Femur (tissue), 1 donor: ENCODE results near the gene CEP120.
"Not testable (repeated sequence)": the region's sequence is repeated elsewhere in the genome, so short reads cannot be mapped to it uniquely, and the experiment has no call there.

Experiments used
- DNase-seq: peaks from one replicate; pipeline ENCODE4 v3.0.0-alpha.2; 2017

The CEP120 gene

DNA sequence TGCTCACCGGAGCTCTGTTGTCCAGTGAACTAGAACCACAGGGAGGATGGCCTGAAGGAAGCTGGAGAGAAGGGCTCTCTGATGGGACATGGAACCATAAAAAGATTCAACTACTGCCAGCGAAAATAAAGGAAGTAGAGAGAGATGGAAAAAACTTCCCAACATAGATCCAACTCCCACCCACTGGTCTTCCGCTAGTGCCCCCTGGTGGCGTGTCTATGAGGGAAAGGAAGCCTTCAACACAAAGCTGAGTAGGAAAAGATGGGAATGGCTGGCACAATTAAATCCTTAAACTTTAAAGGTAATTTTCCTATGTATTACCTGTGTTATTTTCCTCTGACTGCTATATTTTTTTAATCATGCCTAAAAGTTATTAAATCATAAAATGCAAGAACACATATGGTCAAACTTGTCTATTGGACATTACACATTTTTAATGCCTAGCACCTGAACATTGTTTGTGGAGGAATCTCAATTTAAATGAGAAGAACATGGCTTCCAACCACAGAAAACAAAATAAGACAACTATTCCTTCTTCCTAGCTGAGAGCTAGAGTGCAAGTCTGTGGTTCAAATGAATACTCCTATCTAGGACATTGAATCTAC lies 51.5 kb downstream of the CEP120 start:
- no peak for DNase-seq

DNA sequence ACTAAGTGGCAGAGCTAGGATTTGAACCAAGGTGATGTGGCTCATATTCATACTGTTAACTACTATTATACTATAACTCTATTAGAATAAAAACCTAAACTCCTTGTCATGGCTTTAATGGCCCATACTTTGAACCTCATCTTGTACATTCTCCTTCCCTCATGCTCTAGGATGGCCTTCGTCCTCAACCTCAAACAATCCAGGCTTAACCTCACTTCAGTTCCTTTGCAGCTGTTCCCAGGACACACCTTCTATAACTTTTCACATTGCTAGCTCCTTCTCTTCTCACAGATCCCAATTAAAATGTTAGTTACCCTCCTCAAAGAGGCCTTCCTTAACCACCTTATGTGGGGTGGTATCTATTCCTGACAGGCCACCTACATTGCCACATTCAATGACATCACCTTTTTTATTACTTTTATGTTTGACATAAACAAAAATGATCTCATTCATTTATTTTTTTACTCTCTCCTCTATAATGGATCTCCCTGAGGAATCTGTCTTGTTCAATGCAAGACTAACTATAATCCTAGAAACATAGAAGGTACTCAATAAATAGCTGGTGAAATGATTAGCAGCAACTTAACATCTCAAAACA lies 53.7 kb downstream of the CEP120 start:
- DNase-seq, result no peak

DNA sequence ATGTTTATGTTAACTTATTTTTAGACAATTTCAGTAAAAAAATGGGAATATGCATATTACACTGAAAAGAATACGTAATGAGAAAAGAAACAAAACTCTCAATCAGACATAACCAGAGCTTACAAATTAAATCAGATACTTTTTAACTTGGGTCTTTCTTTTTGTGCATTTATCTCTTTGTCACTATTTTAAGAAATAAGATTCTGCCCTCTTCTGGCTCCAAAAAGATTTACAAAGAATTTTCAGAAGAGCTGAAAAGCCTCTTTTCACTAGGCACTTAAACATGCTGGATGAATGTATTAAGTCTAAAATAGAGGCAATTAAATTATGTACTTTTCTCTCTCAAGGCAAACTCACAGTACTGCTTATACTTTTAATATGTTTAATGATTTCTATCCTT lies 55.5 kb downstream of the CEP120 start:
- DNase-seq, result no peak

- DNase-seq, result no peak
These were observed 58.0 kb downstream of the CEP120 start for GRCh38 chr5:123365156-123365555.

DNA sequence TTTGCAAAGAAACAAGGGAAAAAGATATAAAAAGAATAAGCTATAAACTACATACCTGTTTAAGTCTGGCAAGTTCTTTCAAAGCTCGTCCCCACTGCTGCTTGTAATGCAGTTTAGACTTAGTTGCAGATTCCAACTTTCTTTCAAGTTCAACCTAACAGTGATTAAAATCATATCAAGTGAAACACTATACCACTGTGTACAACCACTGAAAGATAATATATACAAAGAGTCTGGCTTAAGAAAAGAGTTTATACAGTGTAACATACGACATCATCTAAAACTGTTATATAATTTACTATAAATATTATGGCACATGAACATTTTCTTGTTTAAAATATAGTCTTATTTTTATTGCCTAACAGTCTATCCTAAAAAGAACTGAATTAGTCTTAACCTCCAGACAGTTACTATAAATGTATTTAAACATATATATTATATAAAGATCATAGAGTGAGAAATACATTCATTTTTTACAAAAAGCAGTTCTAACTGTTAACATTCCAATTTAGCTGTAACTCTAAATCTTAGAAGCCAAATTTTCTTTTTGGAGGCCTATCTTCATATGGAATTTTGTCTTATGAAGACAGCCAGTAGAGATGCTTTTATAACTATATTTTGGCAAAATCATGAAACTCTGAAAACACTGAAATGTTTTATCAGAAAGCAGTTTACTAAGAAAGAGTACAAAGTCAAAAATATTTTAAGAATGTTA lies 58.6 kb downstream of the CEP120 start:
- no peak for DNase-seq

- no peak for DNase-seq
These were observed 62.3 kb downstream of the CEP120 start for GRCh38 chr5:123360910-123361309.

- no peak for DNase-seq
These were observed 63.0 kb downstream of the CEP120 start for GRCh38 chr5:123360201-123360571.

GRCh38 chr5:123359454-123360200 lies 63.6 kb downstream of the CEP120 start:
- no peak for DNase-seq

DNA sequence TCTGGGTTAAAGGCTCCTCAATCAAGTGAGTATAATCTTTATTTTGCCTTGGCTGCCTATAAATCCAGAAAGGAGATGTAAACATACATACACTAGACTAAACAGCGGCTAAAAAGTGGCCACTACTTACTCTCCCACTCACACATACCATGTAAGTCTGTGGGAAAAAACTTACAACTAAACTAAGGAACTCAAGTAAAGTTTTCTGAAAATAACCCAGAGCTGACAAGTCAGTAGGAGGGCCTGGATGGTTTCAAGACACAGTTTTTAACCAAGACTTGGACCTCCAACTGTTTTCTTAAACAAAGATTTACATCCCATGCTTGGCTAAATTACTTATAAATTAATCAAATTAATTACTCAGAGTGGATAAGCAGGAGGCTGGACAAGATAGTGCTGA lies 64.5 kb downstream of the CEP120 start:
- DNase-seq, result no peak

GRCh38 chr5:123358304-123358703 lies 64.9 kb downstream of the CEP120 start:
- no peak for DNase-seq

GRCh38 chr5:123351820-123352219 lies 71.4 kb downstream of the CEP120 start:
- DNase-seq, result no peak

GRCh38 chr5:123351240-123351639 lies 72.0 kb downstream of the CEP120 start:
- DNase-seq, result no peak

- no peak for DNase-seq
These were observed 72.5 kb downstream of the CEP120 start for GRCh38 chr5:123350742-123351141.

- peak; percentile 26 for DNase-seq
These were observed 78.3 kb downstream of the CEP120 start for GRCh38 chr5:123344816-123345426.

DNA sequence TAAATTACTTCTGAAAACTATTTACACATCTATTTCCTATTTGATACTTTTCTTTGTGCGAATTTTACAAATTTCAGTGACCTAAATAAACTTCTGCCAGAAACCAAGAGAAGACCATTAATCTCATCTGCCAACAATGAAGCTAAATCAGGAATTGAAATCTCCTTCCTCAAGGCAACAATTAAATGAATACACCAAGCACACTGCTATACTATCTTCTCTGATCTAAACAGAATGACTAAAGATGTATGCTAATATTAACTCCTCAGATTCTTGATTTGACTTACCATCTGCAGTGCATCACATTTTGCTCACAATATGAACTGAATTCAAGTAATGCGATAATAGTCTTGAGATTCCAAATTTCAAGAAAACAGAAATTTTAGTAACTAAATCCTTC lies 82.3 kb downstream of the CEP120 start:
- no peak for DNase-seq

DNA sequence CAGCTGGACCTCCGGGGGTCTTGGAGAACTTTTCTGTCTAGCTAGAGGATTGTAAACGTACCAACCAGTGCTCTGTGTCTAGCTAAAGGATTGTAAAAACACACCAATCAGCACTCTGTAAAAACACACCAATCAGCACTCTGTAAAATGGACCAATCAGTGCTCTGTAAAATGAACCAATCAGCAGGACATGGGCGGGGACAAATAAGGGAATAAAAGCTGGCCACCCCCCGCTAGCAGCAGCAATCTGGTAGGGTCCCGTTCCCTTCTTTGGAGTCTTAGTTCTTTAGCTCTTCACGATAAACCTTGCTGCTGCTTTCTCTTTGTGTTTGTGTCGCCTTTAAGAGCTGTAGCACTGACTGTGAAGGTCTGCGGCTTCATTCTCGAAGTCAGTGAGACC lies 114.8 kb downstream of the CEP120 start:
- not testable (repeated sequence) for DNase-seq

DNA sequence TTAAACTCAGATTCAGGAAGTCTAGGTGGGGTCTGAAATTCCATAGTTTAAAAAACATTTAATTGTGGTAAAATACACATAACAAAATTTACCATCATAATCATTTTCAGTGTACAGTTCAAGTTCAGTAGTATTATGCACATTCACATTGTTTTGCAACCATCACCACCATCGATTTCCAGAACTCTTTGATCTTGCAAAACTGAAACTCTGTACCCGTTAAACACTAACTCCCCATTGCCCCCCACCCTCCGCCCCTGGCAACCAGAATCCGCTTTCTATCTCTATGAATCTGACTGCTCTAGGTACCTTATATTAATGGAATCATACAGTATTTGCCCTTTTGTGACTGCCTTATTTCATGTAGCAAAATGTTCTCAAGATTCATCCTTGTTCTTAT lies 117.5 kb downstream of the CEP120 start:
- DNase-seq, result no peak

- no peak for DNase-seq
These were observed 118.4 kb downstream of the CEP120 start for GRCh38 chr5:123304777-123305316.

DNA sequence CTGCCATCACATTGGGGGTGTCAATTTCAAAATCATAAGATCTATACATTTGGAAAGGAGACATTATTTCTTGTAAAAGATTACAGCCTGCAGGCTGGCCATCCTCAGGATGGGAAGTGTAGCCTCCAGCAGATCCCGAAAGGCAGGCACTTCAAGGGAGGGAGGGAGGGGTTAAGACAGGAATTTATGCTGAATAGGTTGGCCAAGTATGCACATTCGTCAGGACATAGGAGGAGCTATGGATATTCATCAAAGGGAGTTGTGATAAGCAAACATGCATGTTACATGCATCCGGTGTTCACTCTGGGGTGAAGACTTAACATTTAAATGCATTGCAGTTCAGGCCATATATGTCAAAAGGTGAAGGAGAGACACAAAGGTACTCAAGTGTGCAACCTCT lies 119.4 kb downstream of the CEP120 start:
- no peak for DNase-seq

DNA sequence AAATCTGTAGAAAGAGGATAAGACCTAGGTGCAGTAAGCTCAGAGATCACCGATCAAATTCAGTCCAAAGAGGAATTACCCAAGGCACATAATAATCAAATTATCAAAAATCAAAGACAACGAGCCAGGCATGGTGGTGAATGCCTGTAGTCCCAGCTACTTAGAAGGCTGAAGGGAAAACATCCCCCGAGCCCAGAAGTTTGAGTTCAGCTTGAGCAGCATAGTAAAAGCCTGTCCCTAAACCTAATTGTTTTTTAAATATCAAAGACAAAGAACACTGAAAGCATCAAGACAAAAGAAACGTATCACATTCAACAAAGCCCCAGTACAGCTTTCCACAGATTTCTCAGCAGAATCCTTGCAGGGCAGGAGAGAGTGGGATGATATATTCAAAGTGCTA lies 122.9 kb downstream of the CEP120 start:
- no peak for DNase-seq

- no peak for DNase-seq
These were observed 124.1 kb downstream of the CEP120 start for GRCh38 chr5:123299136-123299535.

- no peak for DNase-seq
These were observed 124.7 kb downstream of the CEP120 start for GRCh38 chr5:123298335-123299030.
